ENCODE measurements around the gene TCF20.

DNA sequence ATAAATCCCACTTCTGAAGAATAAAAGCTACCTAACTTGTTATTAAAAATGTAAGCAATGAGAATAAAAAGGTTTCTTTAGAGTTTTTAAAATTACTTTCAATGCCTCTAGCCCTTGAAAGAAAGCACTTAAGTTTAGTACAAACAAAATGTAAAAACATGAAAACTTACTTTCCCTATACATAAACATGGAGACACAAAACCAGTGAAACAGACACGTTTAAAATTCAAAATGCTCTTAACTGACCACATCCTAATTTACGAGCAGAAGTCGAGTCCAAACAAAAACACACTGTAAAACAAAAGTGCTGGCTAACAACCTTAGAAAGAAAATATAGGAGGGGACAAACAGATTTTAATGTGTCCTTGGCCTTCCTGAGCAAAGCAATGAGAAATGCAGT, 36.6 kb downstream of the TCF20 start:
- TF ChIP-seq, protein P1, sequence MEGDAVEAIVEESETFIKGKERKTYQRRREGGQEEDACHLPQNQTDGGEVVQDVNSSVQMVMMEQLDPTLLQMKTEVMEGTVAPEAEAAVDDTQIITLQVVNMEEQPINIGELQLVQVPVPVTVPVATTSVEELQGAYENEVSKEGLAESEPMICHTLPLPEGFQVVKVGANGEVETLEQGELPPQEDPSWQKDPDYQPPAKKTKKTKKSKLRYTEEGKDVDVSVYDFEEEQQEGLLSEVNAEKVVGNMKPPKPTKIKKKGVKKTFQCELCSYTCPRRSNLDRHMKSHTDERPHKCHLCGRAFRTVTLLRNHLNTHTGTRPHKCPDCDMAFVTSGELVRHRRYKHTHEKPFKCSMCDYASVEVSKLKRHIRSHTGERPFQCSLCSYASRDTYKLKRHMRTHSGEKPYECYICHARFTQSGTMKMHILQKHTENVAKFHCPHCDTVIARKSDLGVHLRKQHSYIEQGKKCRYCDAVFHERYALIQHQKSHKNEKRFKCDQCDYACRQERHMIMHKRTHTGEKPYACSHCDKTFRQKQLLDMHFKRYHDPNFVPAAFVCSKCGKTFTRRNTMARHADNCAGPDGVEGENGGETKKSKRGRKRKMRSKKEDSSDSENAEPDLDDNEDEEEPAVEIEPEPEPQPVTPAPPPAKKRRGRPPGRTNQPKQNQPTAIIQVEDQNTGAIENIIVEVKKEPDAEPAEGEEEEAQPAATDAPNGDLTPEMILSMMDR (IDR thresholded peaks at IDR 0.05; ENCODE audit: low read depth, low read length) = no peak
- TF ChIP-seq POLR2A (IDR thresholded peaks at IDR 0.05; ENCODE audit: extremely low read depth, insufficient read length) = no peak
- TF ChIP-seq, protein P2, sequence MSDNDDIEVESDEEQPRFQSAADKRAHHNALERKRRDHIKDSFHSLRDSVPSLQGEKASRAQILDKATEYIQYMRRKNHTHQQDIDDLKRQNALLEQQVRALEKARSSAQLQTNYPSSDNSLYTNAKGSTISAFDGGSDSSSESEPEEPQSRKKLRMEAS (IDR thresholded peaks at IDR 0.05; ENCODE audit: low read depth, low read length) = no peak
